GM23338 (cell line): ENCODE data around the gene MKI67. TPM values are rescaled to one million over a fixed set of nuclear protein-coding genes. Genes with fewer than 3 reads are reported as not detected.

Experiments
- ATAC-seq: fragments of 200-7000 bp; cut with Tn5 transposase; 3 replicates; pipeline ENCODE4 v1.9.1; 2020
- DNase-seq: peaks from one replicate; pipeline ENCODE4 v3.0.0-alpha.2; 2015; ENCODE audit warnings: low spot score
- H2AFZ ChIP-seq: fragments of 200-600 bp; sonication (generic); 2 replicates; pipeline ENCODE4 v1.8.0; 2016; ENCODE audit warnings: antibody characterized with exemption, mild to moderate bottlenecking, moderate library complexity
- H3F3A ChIP-seq: fragments of 200-600 bp; sonication (generic); replicated peaks from 2 replicates; pipeline ENCODE4 v1.8.0; 2017; ENCODE audit warnings: antibody characterized with exemption, mixed run types, low read depth
- H3K27ac ChIP-seq: fragments of 200-600 bp; sonication (generic); 2 replicates; pipeline ENCODE4 v1.6.1; 2016; ENCODE audit warnings: low read depth
- H3K27me3 ChIP-seq: fragments of 200-600 bp; sonication (generic); 2 replicates; pipeline ENCODE4 v1.8.0; 2016; ENCODE audit warnings: mild to moderate bottlenecking, mixed run types, moderate library complexity; ENCODE audit not compliant: insufficient read depth
- H3K36me3 ChIP-seq: fragments of 200-600 bp; sonication (generic); 2 replicates; pipeline ENCODE4 v1.8.0; 2016; ENCODE audit warnings: mild to moderate bottlenecking; ENCODE audit not compliant: insufficient read depth
- H3K4me1 ChIP-seq: fragments of 200-600 bp; sonication (generic); 2 replicates; pipeline ENCODE4 v1.8.0; 2016; ENCODE audit warnings: mild to moderate bottlenecking, moderate library complexity; ENCODE audit not compliant: insufficient read depth
- H3K4me2 ChIP-seq: fragments of 200-600 bp; sonication (generic); 2 replicates; pipeline ENCODE4 v1.7.1; 2017; ENCODE audit warnings: mixed run types
- H3K4me3 ChIP-seq: fragments of 200-600 bp; sonication (generic); 2 replicates; pipeline ENCODE4 v1.6.1; 2016; ENCODE audit warnings: mixed run types
- H3K79me2 ChIP-seq: fragments of 200-600 bp; sonication (generic); replicated peaks from 2 replicates; pipeline ENCODE4 v1.8.0; 2017; ENCODE audit warnings: mild to moderate bottlenecking; ENCODE audit not compliant: insufficient read depth
- H3K9me2 ChIP-seq: fragments of 200-600 bp; sonication (generic); 2 replicates; pipeline ENCODE4 v1.8.0; 2017; ENCODE audit not compliant: insufficient read depth
- H4K20me1 ChIP-seq: fragments of 200-600 bp; sonication (generic); replicated peaks from 2 replicates; pipeline ENCODE4 v1.8.0; 2017; ENCODE audit warnings: mild to moderate bottlenecking; ENCODE audit not compliant: insufficient read depth
- H3K27ac Mint-ChIP-seq: 2 replicates; pipeline ENCODE4 v1.8.0; 2020; ENCODE audit warnings: inconsistent platforms, mild to moderate bottlenecking, moderate library complexity, mixed read lengths
- H3K27me3 Mint-ChIP-seq: 3 replicates; pipeline ENCODE4 v1.8.0; 2022; ENCODE audit warnings: low read depth, mild to moderate bottlenecking, moderate library complexity, mixed read lengths, inconsistent platforms; ENCODE audit not compliant: insufficient read depth, poor library complexity
- H3K36me3 Mint-ChIP-seq: 3 replicates; pipeline ENCODE4 v1.8.0; 2021; ENCODE audit warnings: low read depth, mild to moderate bottlenecking, inconsistent platforms, moderate library complexity, mixed read lengths
- H3K4me1 Mint-ChIP-seq: 3 replicates; pipeline ENCODE4 v1.8.0; 2020; ENCODE audit warnings: mild to moderate bottlenecking, inconsistent platforms, mixed read lengths
- H3K4me3 Mint-ChIP-seq: 3 replicates; pipeline ENCODE4 v1.8.0; 2021; ENCODE audit warnings: moderate library complexity, mild to moderate bottlenecking, inconsistent platforms, mixed read lengths
- H3K9me3 Mint-ChIP-seq: 3 replicates; pipeline ENCODE4 v1.8.0; 2020; ENCODE audit warnings: moderate library complexity, mild to moderate bottlenecking, inconsistent platforms, mixed read lengths
- CREB1 ChIP-seq: fragments of 250-450 bp; sonication (Bioruptor Pico); IDR thresholded peaks from 2 replicates; pipeline ENCODE4 v1.5.0; 2020; ENCODE audit warnings: low read depth, mild to moderate bottlenecking, moderate library complexity
- CTCF ChIP-seq, 2 experiments: fragments of 200-600 bp in 1 of 2; sonication (generic) in 1 of 2; conservative IDR thresholded peaks; 2 replicates each; pipeline versions ENCODE4 v1.5.1 to v1.6.1; 2016 to 2017; ENCODE audit warnings: antibody characterized with exemption in 2 of 2, low read depth in 2 of 2, mild to moderate bottlenecking in 2 of 2, moderate library complexity in 1 of 2
- ETS1 ChIP-seq: IDR thresholded peaks from 2 replicates; pipeline ENCODE4 v1.6.1; 2016; ENCODE audit warnings: antibody characterized with exemption
- EZH2 ChIP-seq: fragments of 200-600 bp; sonication (generic); IDR thresholded peaks from one replicate; pipeline ENCODE4 v1.8.0; 2017; ENCODE audit warnings: antibody characterized with exemption, mild to moderate bottlenecking, low read depth; ENCODE audit not compliant: unreplicated experiment
- EZH2phosphoT487 ChIP-seq: fragments of 200-600 bp; sonication (generic); IDR thresholded peaks from one replicate; pipeline ENCODE4 v1.8.1; 2018; ENCODE audit warnings: antibody characterized with exemption; ENCODE audit not compliant: unreplicated experiment
- JUNB ChIP-seq: IDR thresholded peaks from one replicate; pipeline ENCODE4 v1.6.1; 2016; ENCODE audit warnings: antibody characterized with exemption; ENCODE audit not compliant: unreplicated experiment
- NANOG ChIP-seq: IDR thresholded peaks from 2 replicates; pipeline ENCODE4 v1.6.1; 2016; ENCODE audit warnings: antibody characterized with exemption, borderline replicate concordance
- POLR2AphosphoS5 ChIP-seq: IDR thresholded peaks from 2 replicates; pipeline ENCODE4 v1.6.1; 2016; ENCODE audit warnings: antibody characterized with exemption, low read depth
- REST ChIP-seq: IDR thresholded peaks from one replicate; pipeline ENCODE4 v1.6.1; 2018; ENCODE audit warnings: antibody characterized with exemption; ENCODE audit not compliant: unreplicated experiment
- STAT1 ChIP-seq: IDR thresholded peaks from one replicate; pipeline ENCODE4 v1.6.1; 2016; ENCODE audit warnings: antibody characterized with exemption; ENCODE audit not compliant: unreplicated experiment
- ZNF114 ChIP-seq: fragments of 250-450 bp; sonication (Bioruptor Pico); IDR thresholded peaks from 2 replicates; pipeline ENCODE4 v1.5.0; 2020; ENCODE audit warnings: mild to moderate bottlenecking, moderate library complexity
- ZNF331 ChIP-seq: fragments of 250-450 bp; sonication (Bioruptor Pico); IDR thresholded peaks from 2 replicates; pipeline ENCODE4 v1.5.0; 2020; ENCODE audit warnings: low read depth, mild to moderate bottlenecking, moderate library complexity
- ZNF462 ChIP-seq: fragments of 250-450 bp; sonication (Bioruptor Pico); IDR thresholded peaks from 2 replicates; pipeline ENCODE4 v1.5.0; 2020; ENCODE audit warnings: mild to moderate bottlenecking, moderate library complexity
- polyA plus RNA-seq: library from polyadenylated mRNA; unstranded; fragments of >200 nt; fragmentation: Nextera tagmentation; extraction: Ambion mirVana; gene quantifications from 2 replicates; pipeline ENCODE4 v1.2.1, GENCODE V29; 2016
- total RNA-seq: library from RNA; depleted of rRNA; stranded (reverse); fragments of >200 nt; shearing (Covaris generic); gene quantifications from 2 replicates; pipeline ENCODE4 v1.2.3, GENCODE V29; 2014

Gene MKI67
- total and polyA plus RNA-seq, 2 experiments from 2014 or later, result 58.0 to 103 TPM

GRCh38 chr10:128156999-128157755 is 31.0 kb upstream of the MKI67 start:
- peaks cover 7% of the 10 kb centered on the region; the same call in 1 of the 2 replicates for H3K9me2 ChIP-seq
- DNase-seq (no peak), ATAC-seq (no peak)
- no peak overlapping the region for H3K27ac ChIP-seq
- Mint-ChIP-seq H3K27me3 (peaks cover 3% of the 10 kb centered on the region), H3K36me3 (no peaks in the 10 kb centered on the region), H3K27ac (no peak overlapping the region), H3K4me3 (no peak overlapping the region), H3K4me1 (peaks cover 5% of the 10 kb centered on the region; the same call in 2 of the 3 replicates), H3K9me3 (no peaks in the 10 kb centered on the region)
- no peak overlapping the region for H2AFZ ChIP-seq
- H3K27me3 ChIP-seq, result no peaks in the 10 kb centered on the region
- TF ChIP-seq POLR2AphosphoS5 (no peak), CREB1 (no peak), ZNF462 (CRISPR knock-in tag) (no peak), EZH2 (no peak), REST (no peak), NANOG (no peak), ETS1 (no peak), JUNB (no peak), STAT1 (no peak), ZNF114 (CRISPR knock-in tag) (no peak), EZH2phosphoT487 (no peak), ZNF331 (no peak), CTCF (conservative IDR thresholded peaks at IDR 0.05; ENCODE audit: low read depth in 2 of 2) (no peak)
- no peaks in the 10 kb centered on the region for H3K79me2 ChIP-seq
- no peaks in the 10 kb centered on the region for H3K36me3 ChIP-seq
- H4K20me1 ChIP-seq, result no peaks in the 10 kb centered on the region
- no peaks in the 10 kb centered on the region for H3K4me1 ChIP-seq
- H3K4me3 ChIP-seq, result no peak overlapping the region
- H3K4me2 ChIP-seq, result no peak overlapping the region
- H3F3A ChIP-seq, result no peaks in the 10 kb centered on the region
